ENCODE results near the gene COL28A1.

- TF ChIP-seq CTCF (IDR thresholded peaks at IDR 0.05; ENCODE audit: low read depth, low read length, missing input control) (no peak), MAX (IDR thresholded peaks at IDR 0.05) (no peak), TAF1 (conservative IDR thresholded peaks at IDR 0.05) (no peak), RAD21 (IDR thresholded peaks at IDR 0.05) (no peak)
These were observed 130.2 kb downstream of the COL28A1 start for GRCh38 chr7:7405461-7405860.

Measured in liver (tissue), 3 donors.